H1 (cell line): ENCODE measurements around the gene CORIN.
"Not testable (repeated sequence)": the region's sequence is repeated elsewhere in the genome, so short reads cannot be mapped to it uniquely, and the experiment has no call there.

ENCODE experiments used
- ASH2L ChIP-seq: fragments of 200-600, 300-600 bp; sonication (generic); IDR thresholded peaks from one replicate; pipeline ENCODE4 v1.7.1; 2017; ENCODE audit warnings: low read length
- CTCF ChIP-seq, 3 experiments: IDR thresholded peaks; 1 replicate in 2 of 3; 2 replicates in 1 of 3; pipeline versions ENCODE4 v1.5.1 to v1.6.1; 2011; ENCODE audit warnings: low read length in 3 of 3, mild to moderate bottlenecking in 3 of 3, inconsistent platforms in 2 of 3, low read depth in 1 of 3, moderate library complexity in 1 of 3; ENCODE audit not compliant: insufficient read depth in 1 of 3; ENCODE audit errors: control extremely low read depth in 1 of 3
- NRF1 ChIP-seq: IDR thresholded peaks from 2 replicates; pipeline ENCODE4 v1.6.1; 2011; ENCODE audit warnings: mild to moderate bottlenecking, low read depth, low read length, improper control_type of control experiment
- POLR2A ChIP-seq, 2 experiments: IDR thresholded peaks; 1 replicate in 1 of 2; 2 replicates in 1 of 2; pipeline ENCODE4 v1.6.1; 2011; ENCODE audit warnings: low read depth in 2 of 2, low read length in 2 of 2, mild to moderate bottlenecking in 2 of 2; ENCODE audit errors: control extremely low read depth in 1 of 2
- POLR2AphosphoS5 ChIP-seq: IDR thresholded peaks from 2 replicates; pipeline ENCODE4 v1.6.1; 2011; ENCODE audit warnings: low read depth, low read length
- RAD21 ChIP-seq, 2 experiments: IDR thresholded peaks in 1 of 2; conservative IDR thresholded peaks in 1 of 2; 2 replicates each; pipeline ENCODE4 v1.6.1; 2011; ENCODE audit warnings: low read depth in 2 of 2, low read length in 2 of 2, improper control_type of control experiment in 1 of 2, inconsistent platforms in 1 of 2, mild to moderate bottlenecking in 1 of 2, moderate library complexity in 1 of 2
- RNF2 ChIP-seq: fragments of 200-900, 300-1000 bp; sonication (generic); IDR thresholded peaks from 2 replicates; pipeline ENCODE4 v1.7.1; 2016; ENCODE audit warnings: borderline replicate concordance, low read depth, mild to moderate bottlenecking, antibody characterized with exemption, low read length; ENCODE audit not compliant: poor library complexity, severe bottlenecking; ENCODE audit errors: missing control alignments
- SIN3A ChIP-seq, 2 experiments: IDR thresholded peaks in 1 of 2; conservative IDR thresholded peaks in 1 of 2; 2 replicates each; pipeline ENCODE4 v1.6.1; 2011 to 2012; ENCODE audit warnings: low read length in 2 of 2, improper control_type of control experiment in 1 of 2, low read depth in 1 of 2, mild to moderate bottlenecking in 1 of 2
- SP4 ChIP-seq: IDR thresholded peaks from 2 replicates; pipeline ENCODE4 v1.6.1; 2012; ENCODE audit warnings: low read length, inconsistent platforms
- SUZ12 ChIP-seq: fragments of 200-600 bp; sonication (generic); IDR thresholded peaks from 2 replicates; pipeline ENCODE4 v1.6.1; 2012; ENCODE audit warnings: mild to moderate bottlenecking, inconsistent platforms, low read length, moderate library complexity, mixed read lengths

- TF ChIP-seq CTCF (IDR thresholded peaks at IDR 0.05; ENCODE audit: control extremely low read depth in 1 of 3, insufficient read depth in 1 of 3, low read depth in 1 of 3, low read length in 3 of 3); NRF1; SUZ12; POLR2A (IDR thresholded peaks at IDR 0.05; ENCODE audit: control extremely low read depth in 1 of 2, low read depth in 2 of 2, low read length in 2 of 2); POLR2AphosphoS5; RNF2; SIN3A (conservative IDR thresholded peaks at IDR 0.05 in 1 of 2, IDR thresholded peaks at IDR 0.05 in 1 of 2; ENCODE audit: low read depth in 1 of 2, low read length in 2 of 2); RAD21 (IDR thresholded peaks at IDR 0.05 in 1 of 2, conservative IDR thresholded peaks at IDR 0.05 in 1 of 2; ENCODE audit: low read depth in 2 of 2, low read length in 2 of 2); SP4; ASH2L: not testable (repeated sequence)
Observed at GRCh38 chr4:47767956-47768355, 69.9 kb downstream of the CORIN start.
